Hepatic stellate cell (primary cell): ENCODE measurements around the gene MCM9.
"Not testable (repeated sequence)": the region's sequence is repeated elsewhere in the genome, so short reads cannot be mapped to it uniquely, and the experiment has no call there.

Experiments
- DNase-seq: peaks from one replicate; pipeline ENCODE4 v3.0.0; 2011; ENCODE audit warnings: low spot score

MCM9 gene

DNA sequence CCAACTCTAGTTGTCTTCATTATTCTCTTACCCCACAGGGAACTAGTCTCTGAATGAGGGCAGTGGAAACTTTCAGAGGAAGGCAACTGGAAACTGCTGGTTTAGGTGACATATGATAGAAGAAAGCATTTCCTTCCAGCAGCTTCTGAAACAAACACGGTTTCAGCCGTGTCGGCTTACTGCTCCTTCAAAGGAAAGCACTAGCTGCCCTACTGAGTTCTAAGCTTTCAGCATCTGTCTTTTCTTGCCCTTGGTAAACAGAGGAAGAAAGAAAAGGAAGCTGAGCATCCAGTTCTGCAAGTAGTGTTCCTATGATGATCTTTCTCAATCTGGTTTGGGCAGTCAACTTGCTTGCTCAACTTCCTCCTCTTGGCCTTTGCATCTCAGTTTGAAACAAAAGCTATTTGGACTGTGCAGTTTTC lies 166.0 kb downstream of the MCM9 start:
- DNase-seq: no peak

DNA sequence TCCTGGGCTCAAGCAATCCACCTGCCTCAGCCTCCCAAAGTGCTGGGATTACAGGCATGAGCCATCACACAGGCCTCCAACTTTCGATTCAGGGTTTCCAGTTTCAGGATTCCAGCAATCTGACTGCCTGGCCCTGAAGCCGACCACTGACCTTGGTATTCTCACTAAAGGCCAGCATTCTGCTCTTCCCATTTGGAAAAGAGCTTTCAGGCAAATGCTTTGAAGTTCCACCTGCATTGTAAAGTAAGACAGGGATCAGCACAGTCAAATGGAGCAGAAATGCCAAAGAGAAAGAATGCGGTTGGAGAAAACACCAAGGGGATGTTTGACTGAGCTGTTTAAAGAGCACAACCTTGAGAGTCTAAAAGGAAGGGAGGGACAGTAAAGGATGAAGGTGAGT lies 166.5 kb downstream of the MCM9 start:
- DNase-seq: no peak

DNA sequence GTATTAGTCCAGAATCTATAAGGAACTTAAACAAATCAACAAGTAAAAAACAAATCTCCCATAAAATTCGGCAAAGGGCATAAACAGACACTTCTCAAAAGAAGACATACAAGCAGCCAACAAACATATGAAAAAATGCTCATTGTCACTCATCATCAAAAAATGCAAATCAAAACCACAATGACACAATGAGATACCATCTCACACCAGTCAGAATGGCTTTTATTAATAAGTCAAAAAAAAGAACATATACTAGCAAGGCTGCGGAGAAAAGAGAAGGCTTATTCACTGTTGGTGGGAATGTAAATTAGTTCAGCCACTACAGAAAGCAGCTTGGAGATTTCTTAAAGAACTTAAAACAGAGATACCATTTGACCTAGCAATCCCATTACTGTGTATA lies 169.6 kb downstream of the MCM9 start:
- DNase-seq: not testable (repeated sequence)

DNA sequence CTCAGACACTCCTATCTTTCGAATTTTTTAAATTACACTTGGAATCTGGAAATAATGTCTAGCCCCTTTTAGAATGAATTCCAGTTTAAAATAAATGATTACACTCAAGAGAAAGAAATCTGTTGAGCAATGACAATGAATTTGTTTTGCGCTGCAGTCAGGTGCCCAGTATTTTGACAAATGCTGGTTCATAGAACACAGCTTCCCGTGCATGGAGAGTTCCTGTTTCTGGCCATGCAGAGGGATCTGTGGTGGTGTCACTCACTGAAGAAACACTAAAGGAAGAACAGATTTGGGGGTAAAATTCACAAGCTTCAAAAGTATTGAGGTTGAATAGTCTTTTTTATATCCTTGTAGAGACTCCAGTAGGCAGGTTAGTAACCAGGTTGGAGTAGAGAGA lies 170.2 kb downstream of the MCM9 start:
- no peak for DNase-seq
